Measurements from ENCODE around the gene VWA2.

- TF ChIP-seq, protein P1, sequence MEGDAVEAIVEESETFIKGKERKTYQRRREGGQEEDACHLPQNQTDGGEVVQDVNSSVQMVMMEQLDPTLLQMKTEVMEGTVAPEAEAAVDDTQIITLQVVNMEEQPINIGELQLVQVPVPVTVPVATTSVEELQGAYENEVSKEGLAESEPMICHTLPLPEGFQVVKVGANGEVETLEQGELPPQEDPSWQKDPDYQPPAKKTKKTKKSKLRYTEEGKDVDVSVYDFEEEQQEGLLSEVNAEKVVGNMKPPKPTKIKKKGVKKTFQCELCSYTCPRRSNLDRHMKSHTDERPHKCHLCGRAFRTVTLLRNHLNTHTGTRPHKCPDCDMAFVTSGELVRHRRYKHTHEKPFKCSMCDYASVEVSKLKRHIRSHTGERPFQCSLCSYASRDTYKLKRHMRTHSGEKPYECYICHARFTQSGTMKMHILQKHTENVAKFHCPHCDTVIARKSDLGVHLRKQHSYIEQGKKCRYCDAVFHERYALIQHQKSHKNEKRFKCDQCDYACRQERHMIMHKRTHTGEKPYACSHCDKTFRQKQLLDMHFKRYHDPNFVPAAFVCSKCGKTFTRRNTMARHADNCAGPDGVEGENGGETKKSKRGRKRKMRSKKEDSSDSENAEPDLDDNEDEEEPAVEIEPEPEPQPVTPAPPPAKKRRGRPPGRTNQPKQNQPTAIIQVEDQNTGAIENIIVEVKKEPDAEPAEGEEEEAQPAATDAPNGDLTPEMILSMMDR (IDR thresholded peaks at IDR 0.05; ENCODE audit: low read length): no peak
- TF ChIP-seq EZH2 (optimal IDR thresholded peaks at IDR 0.05; ENCODE audit: low read depth, low read length) (no peak), EZH2phosphoT487 (IDR thresholded peaks at IDR 0.05; ENCODE audit: low read length) (no peak)
Observed at GRCh38 chr10:114215033-114215432, 24.0 kb upstream of the VWA2 start.

Measured in MM.1S (cell line).